HG02852 (cell line): Measurements from ENCODE around the gene FHAD1.
"Not testable (repeated sequence)": the region's sequence is repeated elsewhere in the genome, so short reads cannot be mapped to it uniquely, and the experiment has no call there.

Experiments used
- ATAC-seq: cut with Tn5 transposase; IDR thresholded peaks from one replicate; pipeline ENCODE4 v1.9.1; 2021; ENCODE audit warnings: mild to moderate bottlenecking, moderate library complexity; ENCODE audit not compliant: unreplicated experiment

The FHAD1 gene

DNA sequence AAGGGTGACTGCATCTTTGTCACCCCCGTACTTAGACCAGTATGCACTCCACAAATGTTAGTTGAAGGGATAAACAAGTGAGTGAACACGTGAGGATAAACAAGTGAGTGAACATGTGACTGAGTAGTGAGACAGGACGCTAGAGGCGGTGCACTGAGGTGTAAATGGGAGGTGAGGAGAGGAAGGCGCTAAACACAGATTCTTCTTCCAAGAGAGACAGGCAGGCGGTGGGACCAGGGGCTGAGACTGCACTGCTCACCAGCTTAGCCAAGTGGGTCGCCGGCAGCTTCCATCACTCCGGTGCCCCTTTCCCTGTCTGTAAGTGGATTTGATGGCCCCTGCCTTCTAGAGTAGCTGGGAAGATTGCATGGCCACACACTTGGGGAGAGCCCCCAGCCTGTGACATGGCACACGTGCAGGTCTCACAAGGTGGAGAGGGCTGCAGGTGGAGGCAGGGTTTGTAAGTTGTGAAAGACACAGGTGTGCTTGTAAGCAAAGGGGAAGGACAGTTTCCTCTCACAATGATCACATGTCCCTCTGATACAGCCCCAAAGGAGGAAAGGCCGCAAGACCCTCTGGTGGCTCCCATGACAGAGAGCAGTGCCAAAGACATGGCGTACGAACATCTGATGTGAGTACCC is 115.2 kb downstream of the FHAD1 start:
- no peak for ATAC-seq

DNA sequence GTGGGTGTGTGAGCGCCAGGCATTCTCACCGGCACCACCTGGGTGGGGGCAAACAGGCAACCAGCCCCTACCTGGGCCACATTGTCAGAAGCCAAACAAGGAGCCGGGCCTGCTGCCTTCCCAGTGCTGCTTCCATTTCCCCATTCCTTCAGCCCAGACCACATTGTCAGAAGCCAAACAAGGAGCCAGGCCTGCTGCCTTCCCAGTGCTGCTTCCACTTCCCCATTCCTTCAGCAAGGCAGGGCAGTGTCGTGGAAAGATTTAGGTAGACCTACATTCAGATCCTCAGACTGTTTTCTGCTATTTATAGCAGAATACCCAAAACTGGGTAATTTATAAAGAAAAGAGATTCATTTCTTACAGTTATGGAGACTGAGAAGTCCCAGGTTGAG is 115.7 kb downstream of the FHAD1 start:
- no peak for ATAC-seq

DNA sequence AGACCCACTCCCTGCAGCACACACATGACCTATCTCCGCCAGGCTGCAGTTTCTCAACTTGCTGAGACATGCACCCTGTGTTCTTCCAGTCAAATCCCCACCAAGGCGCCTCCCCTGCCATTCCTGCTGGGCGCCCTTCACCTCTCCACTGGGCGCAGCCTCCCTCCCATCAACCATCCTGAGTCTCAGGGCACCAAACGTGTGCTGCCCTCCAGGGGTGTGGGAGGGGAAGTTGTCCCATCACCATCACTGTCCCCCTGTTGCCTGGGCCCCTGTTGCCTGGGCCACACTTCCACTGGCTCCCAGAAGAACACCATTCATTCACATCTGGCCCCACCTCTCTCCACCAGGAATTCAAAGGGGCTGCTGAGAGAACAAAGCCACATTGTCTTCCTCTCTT is 117.7 kb downstream of the FHAD1 start:
- no peak for ATAC-seq

DNA sequence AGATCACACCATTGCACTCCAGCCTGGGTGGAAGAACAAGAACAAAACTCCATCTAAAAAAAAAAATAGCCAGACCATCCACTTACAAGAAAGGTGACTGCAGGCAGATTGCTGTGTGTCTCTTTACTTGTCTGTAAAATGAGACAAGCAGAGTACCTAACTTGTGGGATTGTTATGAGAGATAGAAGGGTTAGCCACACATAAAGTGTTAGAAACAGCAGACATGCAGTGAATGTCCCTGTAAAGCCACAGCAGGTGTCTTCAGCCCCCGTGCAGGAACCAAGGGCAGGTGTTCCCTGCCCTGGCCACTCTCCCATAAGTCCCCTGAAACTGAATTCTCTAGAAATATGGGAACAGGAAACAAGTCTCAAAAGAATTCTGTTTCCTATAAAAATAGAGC is 121.9 kb downstream of the FHAD1 start:
- ATAC-seq = no peak

DNA sequence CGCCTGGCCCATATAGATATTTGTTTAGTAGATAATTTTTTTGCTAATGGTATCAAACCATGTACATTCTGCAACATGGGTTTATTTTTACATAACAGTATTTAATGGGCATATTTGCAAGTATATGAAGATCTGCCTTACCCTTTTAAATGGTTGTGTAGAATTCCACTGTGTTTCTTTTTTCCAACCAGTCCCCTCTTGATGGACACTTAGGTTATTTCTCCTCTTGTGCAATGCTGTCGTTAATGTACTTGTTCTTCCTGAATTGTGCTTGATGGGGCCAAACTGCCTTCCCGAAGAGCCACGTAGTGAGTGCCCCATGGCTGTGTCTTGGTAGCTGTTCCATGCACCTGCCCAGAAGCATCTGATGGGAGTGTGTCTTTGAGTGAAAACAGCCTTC is 123.2 kb downstream of the FHAD1 start:
- no peak for ATAC-seq

DNA sequence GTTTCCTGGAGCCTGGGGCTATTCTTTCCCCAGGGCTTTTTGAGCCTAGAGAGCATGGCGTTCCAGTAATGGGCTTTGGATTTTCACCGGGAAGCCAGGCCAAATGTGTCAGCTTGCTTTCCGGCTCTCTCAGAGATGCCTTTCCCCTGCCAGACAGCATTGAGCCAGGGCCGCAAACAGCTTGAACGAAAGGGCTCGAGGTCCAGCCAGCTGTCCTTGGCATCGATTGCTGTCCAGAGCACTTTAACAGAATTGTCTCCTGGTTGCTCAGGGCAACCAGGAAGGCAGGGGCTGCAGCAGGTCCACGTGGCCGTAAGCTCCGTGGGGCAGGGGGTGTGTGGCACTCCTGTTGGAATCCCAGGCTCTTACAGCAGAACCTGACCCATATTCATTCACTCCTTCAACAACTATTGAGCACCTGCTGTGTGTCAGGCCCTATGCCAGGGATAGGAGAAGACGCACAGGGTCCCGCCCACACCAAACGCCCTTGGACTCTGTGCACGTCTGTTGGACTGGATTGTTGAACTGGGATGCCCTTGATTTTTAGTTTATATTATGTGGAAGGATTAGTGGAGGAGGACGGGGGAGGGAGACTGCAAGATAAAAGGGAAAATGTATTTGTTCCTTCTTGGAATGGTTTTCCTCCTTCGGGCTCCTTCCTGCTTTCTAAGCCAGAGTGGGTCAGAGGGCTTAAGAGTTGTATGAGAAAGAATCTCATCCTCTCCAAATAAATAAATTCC is 123.9 kb downstream of the FHAD1 start:
- ATAC-seq = no peak

DNA sequence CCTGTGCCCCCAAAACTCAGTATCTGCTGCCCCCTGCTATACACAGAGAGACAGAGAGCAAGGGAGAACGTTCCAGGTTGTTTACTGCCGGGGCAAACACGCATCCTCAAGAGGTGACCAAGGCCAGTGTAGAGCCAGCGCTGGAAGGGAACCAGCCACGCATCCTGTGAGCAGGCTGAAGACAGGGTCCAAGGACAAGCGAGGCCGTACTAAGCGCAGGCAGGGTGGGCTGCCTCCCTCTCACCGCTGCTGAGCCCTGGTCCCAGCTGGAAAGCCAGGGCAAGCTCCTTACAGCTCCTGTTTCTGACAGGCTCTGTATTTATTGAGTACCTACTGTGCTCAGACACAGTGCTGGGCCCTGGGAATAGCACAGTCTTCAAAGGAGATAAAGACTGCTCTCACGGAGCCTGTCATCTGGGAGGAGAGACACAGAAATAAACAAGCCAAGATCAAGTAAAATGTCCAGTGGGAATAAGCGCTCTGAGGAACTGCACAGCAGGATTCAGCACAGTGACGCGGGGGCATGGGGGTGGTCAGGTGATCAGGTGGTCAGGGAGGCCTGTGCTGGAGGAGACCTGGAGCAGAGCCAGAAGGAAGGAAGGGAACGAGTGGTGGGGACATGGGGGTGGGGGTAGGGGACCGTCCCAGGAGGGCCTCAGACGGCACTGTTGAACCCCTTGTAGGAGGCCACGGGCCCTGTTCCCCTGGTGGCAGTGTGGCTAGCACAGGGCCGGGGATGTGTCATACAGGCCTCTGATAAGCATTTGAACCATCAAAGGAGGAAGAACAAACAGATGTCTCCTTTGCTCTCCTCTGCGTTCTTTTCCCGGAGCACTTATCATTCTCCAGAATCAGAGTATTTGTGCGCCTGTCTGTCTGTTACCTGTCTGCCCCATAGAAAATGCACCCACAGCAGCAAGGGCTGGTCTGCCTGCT is 124.9 kb downstream of the FHAD1 start:
- no peak for ATAC-seq

DNA sequence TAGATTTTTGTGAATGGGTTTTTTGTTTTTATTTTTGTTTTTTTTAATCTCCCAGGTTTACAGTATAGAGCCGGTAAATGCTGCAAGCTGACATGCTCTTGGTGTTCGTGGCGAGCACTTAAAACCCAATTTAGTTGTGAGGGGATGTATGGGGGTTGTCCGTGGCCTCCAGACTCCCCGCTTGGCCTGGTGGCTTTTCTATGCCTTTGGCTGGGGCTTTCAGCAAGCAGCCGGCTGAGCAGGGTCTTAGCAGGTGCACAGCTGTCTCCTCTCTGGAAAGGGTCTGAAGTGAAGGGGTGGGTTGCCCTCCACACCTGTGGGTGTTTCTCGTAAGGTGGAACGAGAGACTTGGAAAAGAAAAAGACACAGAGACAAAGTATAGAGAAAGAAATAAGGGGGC is 131.7 kb downstream of the FHAD1 start:
- no peak for ATAC-seq

DNA sequence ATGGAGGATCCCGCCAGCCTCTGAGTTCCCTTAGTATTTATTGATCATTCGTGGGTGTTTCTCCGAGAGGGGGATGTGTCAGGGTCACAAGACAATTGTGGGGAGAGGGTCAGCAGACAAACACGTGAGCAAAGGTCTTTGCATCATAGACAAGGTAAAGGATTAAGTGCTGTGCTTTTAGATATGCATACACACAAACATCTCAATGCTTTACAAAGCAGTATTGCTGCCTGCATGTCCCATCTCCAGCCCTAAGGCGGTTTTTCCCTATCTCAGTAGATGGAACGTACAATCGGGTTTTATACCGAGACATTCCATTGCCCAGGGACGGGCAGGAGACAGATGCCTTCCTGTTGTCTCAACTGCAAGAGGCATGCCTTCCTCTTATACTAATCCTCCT is 132.1 kb downstream of the FHAD1 start:
- ATAC-seq = not testable (repeated sequence)

DNA sequence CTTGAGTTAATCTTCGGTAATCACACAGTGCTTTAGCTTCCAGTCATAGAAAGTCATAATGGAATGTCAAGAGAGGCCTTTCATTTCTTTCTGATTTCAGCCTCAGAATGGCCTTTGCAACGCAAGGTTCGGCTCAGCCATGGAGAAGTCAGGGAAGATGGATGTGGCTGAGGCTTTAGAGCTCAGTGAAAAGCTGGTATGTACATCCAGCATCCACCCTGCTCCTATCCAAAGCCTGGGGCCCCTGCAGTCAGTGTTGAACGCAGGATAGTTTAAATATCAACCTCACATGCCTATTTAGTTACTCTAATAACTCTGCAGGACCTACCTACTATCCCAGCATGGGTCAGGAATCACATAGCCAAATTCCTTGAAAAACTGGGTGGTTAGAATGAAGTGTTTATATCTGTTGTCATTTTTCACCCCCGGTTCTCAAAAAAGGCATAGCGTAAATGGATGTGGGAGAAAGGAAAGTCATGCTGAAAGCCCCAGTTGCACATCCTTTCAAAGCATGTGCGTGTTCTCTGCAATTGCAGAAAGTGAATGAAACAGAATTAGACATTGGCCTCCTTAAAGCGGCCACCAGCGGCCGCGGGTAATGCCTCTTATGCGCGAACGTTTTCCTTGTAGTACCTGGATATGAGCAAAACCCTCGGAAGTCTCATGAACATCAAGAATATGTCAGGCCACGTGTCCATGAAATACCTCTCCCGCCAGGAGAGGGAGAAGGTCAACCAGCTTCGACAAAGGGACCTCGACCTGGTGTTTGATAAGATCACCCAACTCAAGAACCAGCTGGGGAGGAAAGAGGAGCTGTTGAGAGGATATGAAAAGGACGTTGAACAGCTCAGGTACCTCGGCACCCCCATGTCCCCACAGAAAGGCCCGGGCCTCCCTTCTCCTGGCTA is 133.8 kb downstream of the FHAD1 start:
- no peak for ATAC-seq

DNA sequence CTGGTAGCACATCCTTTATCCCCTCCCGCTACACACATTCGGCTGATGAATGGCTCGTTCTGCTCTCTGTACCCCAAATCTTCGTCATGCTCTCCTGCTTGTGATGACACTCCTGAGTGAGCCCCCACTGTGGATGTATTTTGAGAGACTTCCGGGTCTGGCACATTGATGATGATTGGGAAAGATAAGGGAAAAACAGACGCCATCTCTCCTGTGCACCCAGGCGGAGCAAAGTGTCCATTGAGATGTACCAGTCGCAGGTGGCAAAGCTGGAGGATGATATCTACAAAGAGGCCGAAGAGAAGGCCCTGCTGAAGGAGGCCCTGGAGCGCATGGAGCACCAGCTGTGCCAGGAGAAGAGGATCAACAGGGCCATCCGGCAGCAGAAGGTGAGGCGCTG is 134.8 kb downstream of the FHAD1 start:
- no peak for ATAC-seq

DNA sequence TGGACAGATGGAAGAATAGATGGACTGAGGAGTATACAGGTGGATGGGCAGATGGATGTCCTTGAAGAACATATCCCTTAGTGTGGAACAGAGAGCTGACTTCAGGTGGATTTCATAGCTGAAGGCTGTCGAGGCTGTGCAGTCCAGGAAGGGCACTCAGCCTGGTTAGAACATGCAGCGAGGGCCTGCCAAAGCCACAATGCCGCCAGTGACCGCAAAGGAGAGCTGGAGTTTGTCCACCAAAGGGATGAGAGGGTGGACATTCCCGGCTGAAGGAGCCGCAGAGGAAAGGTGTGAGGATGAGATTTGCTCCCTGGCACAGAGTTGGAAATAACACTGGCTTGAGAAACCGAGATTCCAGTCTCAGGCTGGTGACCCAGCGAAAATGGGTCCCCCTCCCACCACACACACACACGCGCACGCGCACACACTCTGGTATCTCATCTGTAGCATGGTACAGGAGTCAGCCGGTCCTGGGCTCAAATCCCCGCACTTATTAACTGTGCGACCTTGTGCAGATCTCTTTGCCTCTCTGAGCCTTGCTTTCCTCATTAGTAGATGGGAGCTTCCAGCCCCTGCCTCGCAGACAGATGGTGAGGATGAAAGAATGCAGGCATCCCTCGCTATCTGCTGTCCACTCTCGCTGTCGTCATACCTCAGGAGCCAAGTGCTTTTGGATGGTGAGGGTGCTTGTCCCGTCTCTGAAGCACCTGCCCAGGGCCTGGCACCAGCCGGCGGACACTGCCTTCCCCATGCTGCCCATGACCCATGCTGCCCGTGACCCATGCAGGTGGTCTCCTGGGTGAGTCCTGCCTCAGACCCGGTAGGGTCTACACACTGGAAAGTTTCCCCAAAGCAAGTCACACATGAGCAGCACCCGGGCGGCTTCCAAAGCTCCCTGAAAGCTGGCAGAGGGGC is 135.8 kb downstream of the FHAD1 start:
- no peak for ATAC-seq

DNA sequence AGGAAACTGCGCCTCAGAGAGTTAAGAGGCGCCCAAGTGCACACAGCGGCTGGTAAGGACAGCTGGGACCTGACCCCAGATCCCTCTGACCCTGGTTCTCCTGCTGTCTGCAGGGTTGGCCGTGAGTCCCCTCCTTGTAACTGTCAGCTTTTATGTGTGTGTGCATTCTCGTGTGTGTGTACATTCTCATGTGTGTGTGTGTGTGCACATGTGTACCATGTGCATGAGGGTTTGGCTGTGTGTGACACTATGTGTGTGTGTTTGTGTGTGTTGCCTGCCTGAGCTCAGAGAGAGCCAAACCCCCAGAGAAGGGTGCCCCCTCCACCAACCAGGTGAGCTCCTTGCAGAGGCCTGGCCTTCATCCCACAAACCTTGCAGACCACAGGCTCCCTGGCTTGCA is 136.8 kb downstream of the FHAD1 start:
- ATAC-seq = no peak

DNA sequence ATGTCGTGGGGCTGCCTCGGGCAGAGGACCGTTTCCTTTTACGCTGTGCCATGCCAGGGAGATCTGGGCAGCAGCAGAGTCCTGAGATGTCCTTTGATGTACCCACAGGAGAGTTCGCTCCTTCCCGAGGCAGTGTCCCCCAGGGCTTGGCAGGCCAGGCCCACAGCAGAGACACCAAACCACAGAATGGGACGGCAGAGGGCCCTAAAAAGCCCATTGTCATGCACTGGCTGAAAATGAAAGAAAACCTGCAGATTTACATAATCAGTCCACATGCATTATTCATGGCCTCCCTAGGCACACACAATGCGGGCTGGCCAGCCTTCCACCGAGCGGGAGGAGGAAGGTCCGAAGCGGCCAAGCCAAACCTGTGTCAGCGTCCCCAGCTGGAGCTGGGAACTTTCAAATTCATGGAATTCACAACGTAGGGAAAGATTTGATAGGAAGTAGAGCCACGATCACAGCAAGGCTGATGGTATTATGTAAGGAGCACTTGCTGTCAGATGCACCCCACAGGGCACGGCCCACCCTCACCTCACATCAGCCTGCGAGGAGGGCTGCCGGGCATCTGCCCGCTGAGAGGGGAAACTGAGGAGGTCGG is 137.4 kb downstream of the FHAD1 start:
- ATAC-seq = no peak

DNA sequence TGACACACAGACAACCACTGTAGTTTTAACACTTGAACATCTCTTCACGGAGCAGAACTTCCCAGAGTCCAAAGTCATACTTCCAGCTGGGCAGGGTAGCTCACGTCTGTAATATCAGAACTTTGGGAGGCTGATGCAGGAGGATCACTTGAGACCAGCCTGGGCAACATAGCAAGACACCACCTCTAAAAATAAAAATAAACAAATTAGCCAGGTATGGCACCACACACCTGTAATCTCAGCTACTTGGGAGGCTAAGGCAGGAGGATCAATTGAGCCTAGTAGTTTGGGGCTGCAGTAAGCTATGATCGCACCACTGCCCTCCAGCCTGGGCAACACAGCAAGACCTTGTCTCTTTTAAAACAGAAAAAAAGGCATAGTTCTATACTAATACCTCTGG is 138.4 kb downstream of the FHAD1 start:
- ATAC-seq = no peak

DNA sequence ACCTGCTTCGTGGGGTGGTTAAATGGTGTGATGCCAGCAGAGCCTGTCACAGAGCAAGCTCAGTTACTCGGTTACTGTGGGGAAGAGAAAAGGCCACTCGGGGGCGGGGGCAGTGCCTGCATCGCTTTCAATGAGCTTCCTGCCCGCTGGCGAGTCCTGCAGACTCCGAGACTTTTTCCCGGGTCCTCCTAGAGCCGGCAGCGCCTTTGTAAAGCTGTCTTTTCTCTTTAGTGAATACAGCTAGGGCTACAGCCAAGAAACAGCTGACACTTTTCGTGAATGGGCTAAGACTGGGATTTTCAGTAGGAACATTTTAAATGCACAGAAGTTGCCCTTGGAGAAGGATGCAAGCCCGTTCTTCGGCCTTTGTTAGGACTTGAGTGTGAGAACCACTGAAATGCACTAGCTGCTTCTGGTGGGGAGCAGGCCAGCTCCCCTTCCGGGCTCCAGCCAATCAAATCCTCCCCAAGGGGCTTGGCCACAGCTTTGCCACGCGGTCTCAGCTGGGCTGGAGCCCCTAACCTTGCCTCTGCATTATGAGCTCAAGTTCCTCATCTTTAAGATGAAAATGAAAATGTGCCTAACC is 139.2 kb downstream of the FHAD1 start:
- no peak for ATAC-seq

DNA sequence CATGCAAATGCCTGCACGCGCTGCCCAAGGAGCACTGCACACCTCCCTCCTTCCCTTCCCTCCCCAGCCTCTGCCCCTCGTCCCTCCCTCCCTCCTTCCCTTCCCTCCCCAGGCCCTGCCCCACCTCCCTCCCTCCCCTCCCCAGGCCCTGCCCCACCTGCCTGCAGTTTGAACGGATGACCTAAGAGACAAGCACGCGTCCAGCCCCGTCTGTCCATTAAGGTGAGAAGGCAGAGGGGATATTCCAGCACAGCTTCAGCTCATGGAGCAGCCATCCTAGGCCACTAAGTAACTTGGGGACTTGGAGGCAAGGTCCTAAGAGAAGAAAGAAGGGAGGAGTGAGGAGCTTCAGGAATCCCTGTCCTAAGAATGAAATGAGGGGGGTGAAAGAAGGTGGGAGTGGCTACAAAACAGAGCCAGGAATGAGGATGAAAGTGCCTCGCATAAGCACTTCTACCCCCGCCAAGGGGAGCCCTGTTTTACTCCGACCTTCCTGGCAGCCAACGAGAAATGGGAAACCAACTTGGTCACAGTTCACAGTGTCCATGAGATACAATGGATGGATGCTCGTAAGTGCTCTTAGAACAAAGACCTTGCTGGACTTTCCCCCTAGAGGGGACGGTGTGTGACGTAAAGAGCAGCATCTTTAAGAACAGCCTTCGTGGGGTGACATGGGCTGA is 141.3 kb downstream of the FHAD1 start:
- no peak for ATAC-seq

DNA sequence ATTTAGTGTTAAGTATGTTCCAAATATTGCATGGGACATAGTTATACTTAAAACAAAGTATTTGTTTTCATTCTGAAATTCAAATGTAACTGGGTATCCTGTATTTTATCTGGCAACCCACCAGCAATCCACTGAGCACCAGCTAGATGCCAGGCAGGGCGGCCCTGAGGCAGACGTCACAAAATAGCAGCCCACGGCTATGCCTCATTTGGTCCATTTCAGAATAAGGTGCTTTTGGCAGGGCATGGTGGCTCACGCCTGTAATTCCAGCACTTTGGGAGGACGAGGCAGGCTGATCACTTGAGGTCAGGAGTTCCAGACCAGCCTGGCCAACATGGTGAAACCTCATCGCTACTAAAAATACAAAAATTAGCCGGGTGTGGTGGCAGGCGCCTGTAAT is 142.8 kb downstream of the FHAD1 start:
- ATAC-seq = not testable (repeated sequence)
